Chondrocyte (in vitro differentiated cells): ENCODE data around the gene B9D2. TPM values are rescaled to one million over a fixed set of nuclear protein-coding genes. Genes with fewer than 3 reads are reported as not detected.

Experiments
- DNase-seq: peaks from one replicate; pipeline ENCODE4 v3.0.0; 2021; ENCODE audit warnings: mixed read lengths, low spot score
- H3K27ac Mint-ChIP-seq: one replicate; pipeline ENCODE4 v1.8.0; 2021; ENCODE audit warnings: mild to moderate bottlenecking, moderate library complexity, mixed read lengths; ENCODE audit not compliant: unreplicated experiment
- H3K27me3 Mint-ChIP-seq: 2 replicates; pipeline ENCODE4 v1.8.0; 2021; ENCODE audit warnings: low read depth, mixed read lengths
- H3K36me3 Mint-ChIP-seq: 2 replicates; pipeline ENCODE4 v1.8.0; 2021; ENCODE audit warnings: low read depth, mixed read lengths
- H3K4me1 Mint-ChIP-seq: 2 replicates; pipeline ENCODE4 v1.8.0; 2021; ENCODE audit warnings: low read depth, mild to moderate bottlenecking, mixed read lengths
- H3K4me3 Mint-ChIP-seq: one replicate; pipeline ENCODE4 v1.8.0; 2021; ENCODE audit warnings: mild to moderate bottlenecking, moderate library complexity, mixed read lengths; ENCODE audit not compliant: unreplicated experiment
- H3K9me3 Mint-ChIP-seq: 2 replicates; pipeline ENCODE4 v1.8.0; 2021; ENCODE audit warnings: low read depth, mixed read lengths
- CTCF ChIP-seq: fragments of 200-600 bp; sonication (generic); IDR thresholded peaks from 2 replicates; pipeline ENCODE4 v1.5.0; 2021; ENCODE audit warnings: antibody characterized with exemption, mild to moderate bottlenecking, moderate library complexity
- total RNA-seq: library from RNA; stranded (reverse); gene quantifications from 3 replicates; pipeline ENCODE4 v1.2.1, GENCODE V29; 2021

The B9D2 gene
- total RNA-seq, 1 donor from 2014 or later, result 2.0 TPM

DNA sequence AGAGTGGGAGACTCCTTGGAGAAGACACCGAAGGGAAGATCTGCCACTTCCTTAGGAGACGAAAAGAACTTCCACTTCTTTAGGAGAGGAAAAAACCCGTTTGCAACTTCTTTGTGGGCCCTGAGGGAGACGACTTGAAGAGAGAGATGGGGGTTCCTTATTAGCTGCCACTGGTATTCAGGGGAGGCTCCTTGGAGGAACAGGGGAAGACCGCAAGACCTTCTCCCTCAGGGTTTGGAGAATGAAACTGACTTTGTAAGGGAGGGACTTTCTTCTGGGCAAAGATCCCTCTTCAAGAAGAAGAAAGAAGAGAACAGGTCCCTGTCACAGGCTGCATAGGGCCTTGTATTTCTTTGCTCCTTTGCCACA is 34.1 kb upstream of the B9D2 start:
- no peak for DNase-seq
- H3K36me3 Mint-ChIP-seq, result no peaks in the 10 kb centered on the region
- H3K27me3 Mint-ChIP-seq, result no peaks in the 10 kb centered on the region
- no peaks in the 10 kb centered on the region for H3K9me3 Mint-ChIP-seq
- TF ChIP-seq CTCF, result no peak
- peak overlapping the region; percentile 98 for H3K4me3 Mint-ChIP-seq
- H3K4me1 Mint-ChIP-seq, result peaks cover 35% of the 10 kb centered on the region
- H3K27ac Mint-ChIP-seq, result peak overlapping the region; percentile 99

DNA sequence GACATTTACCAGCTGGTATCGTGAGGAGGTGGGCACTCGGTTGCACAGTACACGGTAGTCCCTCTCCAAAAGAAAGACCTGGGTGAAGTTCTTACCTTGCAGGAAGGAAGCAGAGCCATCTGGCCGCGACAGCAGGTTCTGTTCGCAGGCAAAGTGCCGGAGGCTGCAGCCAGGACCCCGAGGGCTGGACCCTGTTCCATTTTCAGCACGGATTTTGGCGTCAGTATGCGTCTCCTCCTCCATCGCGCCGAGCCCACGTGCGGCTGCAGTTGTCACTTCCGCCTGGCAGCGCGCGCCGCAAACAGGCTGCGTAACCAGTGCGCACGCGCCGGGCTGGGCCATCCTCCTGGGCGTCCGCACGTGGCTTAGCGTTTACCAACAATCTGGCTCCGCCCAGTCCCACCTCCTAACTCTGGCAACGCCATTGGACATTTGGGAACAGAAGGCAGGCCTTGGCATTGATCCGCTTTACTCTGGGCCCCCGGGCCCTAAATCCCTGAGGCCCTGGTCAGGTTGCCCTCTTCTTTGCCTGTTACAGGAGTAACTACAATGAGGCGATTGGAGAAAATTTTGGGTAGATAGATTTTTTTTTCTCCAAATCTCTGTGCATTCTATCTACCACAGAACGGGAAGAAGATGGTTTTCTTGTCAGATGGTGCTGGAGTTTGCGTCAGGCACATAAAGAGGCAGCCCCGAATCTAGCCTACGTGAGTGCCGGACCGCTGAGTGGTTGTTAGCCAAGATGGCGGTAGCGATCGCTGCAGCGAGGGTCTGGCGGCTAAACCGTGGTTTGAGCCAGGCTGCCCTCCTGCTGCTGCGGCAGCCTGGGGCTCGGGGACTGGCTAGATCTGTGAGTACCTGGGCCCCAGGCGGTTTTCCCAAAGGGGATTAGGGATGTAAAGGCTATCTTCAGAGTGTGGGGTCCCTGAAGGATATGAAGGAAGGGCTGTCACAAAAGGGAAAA is 33.4 kb upstream of the B9D2 start, which contains the start of the genes BCKDHA and EXOSC5:
BCKDHA (plus strand) TSS at position 733 of the 964 bp plus-strand sequence; CDS start at position 743, 10 bp downstream.
EXOSC5 (minus strand) TSS at position 274 of the 964 bp plus-strand sequence; CDS start at position 243, 31 bp downstream.
- no peaks in the 10 kb centered on the region for H3K9me3 Mint-ChIP-seq
- no peaks in the 10 kb centered on the region for H3K27me3 Mint-ChIP-seq
- DNase-seq, result peak; percentile 99
- H3K4me3 Mint-ChIP-seq, result peak within 1 kb of the TSS; percentile 98
- H3K36me3 Mint-ChIP-seq, result no peaks in the 10 kb centered on the region
- H3K27ac Mint-ChIP-seq, result peak within 1 kb of the TSS; percentile 99
- peak; percentile 12 for TF ChIP-seq CTCF
- H3K4me1 Mint-ChIP-seq, result peaks cover 35% of the 10 kb centered on the region

- DNase-seq, result no peak
- TF ChIP-seq CTCF, result no peak
- Mint-ChIP-seq H3K27me3 (no peaks in the 10 kb centered on the region), H3K36me3 (peaks cover 3% of the 10 kb centered on the region), H3K4me1 (peaks cover 35% of the 10 kb centered on the region), H3K4me3 (peak overlapping the region; percentile 14), H3K27ac (no peak overlapping the region), H3K9me3 (no peaks in the 10 kb centered on the region)
These were observed 31.4 kb upstream of the B9D2 start for GRCh38 chr19:41395355-41395754.

DNA sequence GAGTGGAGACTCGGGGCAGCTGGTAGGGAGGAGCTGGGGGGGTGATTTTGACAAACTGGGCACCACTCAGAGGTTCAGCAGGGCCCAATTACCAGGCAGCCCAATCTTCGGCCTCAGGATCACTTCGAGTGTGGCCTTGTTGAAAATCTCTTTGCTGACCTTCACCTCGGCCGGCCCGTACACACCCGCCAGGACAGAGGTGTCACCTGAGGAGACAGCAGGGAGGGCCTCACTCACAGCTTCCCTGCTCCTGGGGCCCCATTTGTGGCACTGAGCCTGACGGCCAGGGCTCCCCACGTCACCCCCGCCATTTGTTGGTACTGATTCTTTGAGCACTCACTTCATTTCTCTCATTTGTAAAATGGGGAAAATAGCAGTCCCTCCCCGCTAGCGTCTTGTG is 28.8 kb upstream of the B9D2 start:
- Mint-ChIP-seq H3K36me3 (peaks cover 3% of the 10 kb centered on the region), H3K4me3 (no peak overlapping the region), H3K4me1 (peaks cover 18% of the 10 kb centered on the region), H3K27me3 (no peaks in the 10 kb centered on the region), H3K27ac (no peak overlapping the region), H3K9me3 (no peaks in the 10 kb centered on the region)
- DNase-seq, result no peak
- TF ChIP-seq CTCF, result no peak

GRCh38 chr19:41391618-41392017 is 27.7 kb upstream of the B9D2 start:
- no peaks in the 10 kb centered on the region for H3K27me3 Mint-ChIP-seq
- TF ChIP-seq CTCF, result no peak
- no peak overlapping the region for H3K4me3 Mint-ChIP-seq
- peaks cover 3% of the 10 kb centered on the region for H3K36me3 Mint-ChIP-seq
- peaks cover 11% of the 10 kb centered on the region for H3K4me1 Mint-ChIP-seq
- H3K27ac Mint-ChIP-seq, result no peak overlapping the region
- DNase-seq, result no peak
- H3K9me3 Mint-ChIP-seq, result no peaks in the 10 kb centered on the region
